ENCODE data around the gene MYO7B.

GRCh38 chr2:127626917-127627739, 91.6 kb downstream of the MYO7B start:
- TF ChIP-seq CTCF (IDR thresholded peaks at IDR 0.05 in 8 of 11, conservative IDR thresholded peaks at IDR 0.05 in 3 of 11), result no peak
- peak in 2 of 3 donors; percentile 5 to 60 for TF ChIP-seq POLR2AphosphoS5 (IDR thresholded peaks at IDR 0.05)
- no peak for TF ChIP-seq POLR2A (IDR thresholded peaks at IDR 0.05)
